ENCODE results near the gene USP17L28.
"Not testable (repeated sequence)": the region's sequence is repeated elsewhere in the genome, so short reads cannot be mapped to it uniquely, and the experiment has no call there.

Gene USP17L28

GRCh38 chr4:9334358-9334757, 14.3 kb upstream of the USP17L28 start, which contains the start of gene USP17L26:
TSS of gene USP17L26 (plus strand) at chr4:9334658. CDS start at chr4:9334658, 0 bp downstream.
- not testable (repeated sequence) for H3K4ac ChIP-seq (ENCODE audit: low read depth in 1 of 2, low read length in 2 of 2); H4K8ac ChIP-seq (ENCODE audit: low read length); H2AK5ac ChIP-seq (ENCODE audit: low read length, severe bottlenecking); H2BK15ac ChIP-seq (ENCODE audit: low read depth, poor library complexity, severe bottlenecking); H3K27ac ChIP-seq (ENCODE audit: low read length, poor library complexity, severe bottlenecking); H2BK12ac ChIP-seq (ENCODE audit: low read length in 2 of 2); H3K27me3 ChIP-seq (ENCODE audit: control insufficient read depth in 1 of 2, insufficient read depth in 1 of 2, low read length in 2 of 2); H3K36me3 ChIP-seq (ENCODE audit: control insufficient read depth in 1 of 2, insufficient read depth in 2 of 2, low read depth in 1 of 2, low read length in 2 of 2); H4K91ac ChIP-seq (ENCODE audit: low read length); H3K9me3 ChIP-seq (ENCODE audit: control insufficient read depth, low read length); H2BK120ac ChIP-seq (ENCODE audit: low read depth, low read length); H3K4me3 ChIP-seq (ENCODE audit: insufficient read depth in 1 of 2, low read depth in 1 of 2, low read length in 2 of 2); H3K9ac ChIP-seq (ENCODE audit: low read length); H3K14ac ChIP-seq (ENCODE audit: low read length in 2 of 2); H3K18ac ChIP-seq (ENCODE audit: low read depth in 1 of 2, low read length in 2 of 2); H3K4me1 ChIP-seq (ENCODE audit: control insufficient read depth, insufficient read depth, low read depth, low read length); H3K4me2 ChIP-seq (ENCODE audit: low read length, poor library complexity, severe bottlenecking); H2AFZ ChIP-seq (ENCODE audit: low read depth, low read length); H3K23ac ChIP-seq (ENCODE audit: low read length in 2 of 2); H2BK5ac ChIP-seq (ENCODE audit: low read depth, low read length, poor library complexity, severe bottlenecking); H3K79me1 ChIP-seq (replicated peaks; ENCODE audit: low read length, poor library complexity, severe bottlenecking); DNase-seq
- no CpG with 5 or more reads among the region's 15 CpGs for WGBS

- H4K8ac ChIP-seq (ENCODE audit: low read length); H3K9me3 ChIP-seq (ENCODE audit: control insufficient read depth, low read length); H3K27me3 ChIP-seq (ENCODE audit: control insufficient read depth in 1 of 2, insufficient read depth in 1 of 2, low read length in 2 of 2); H3K79me1 ChIP-seq (replicated peaks; ENCODE audit: low read length, poor library complexity, severe bottlenecking); H2BK15ac ChIP-seq (ENCODE audit: low read depth, poor library complexity, severe bottlenecking); H3K36me3 ChIP-seq (ENCODE audit: control insufficient read depth in 1 of 2, insufficient read depth in 2 of 2, low read depth in 1 of 2, low read length in 2 of 2); H3K27ac ChIP-seq (ENCODE audit: low read length, poor library complexity, severe bottlenecking); H2BK5ac ChIP-seq (ENCODE audit: low read depth, low read length, poor library complexity, severe bottlenecking); H2BK12ac ChIP-seq (ENCODE audit: low read length in 2 of 2); H3K4me1 ChIP-seq (ENCODE audit: control insufficient read depth, insufficient read depth, low read depth, low read length); H3K14ac ChIP-seq (ENCODE audit: low read length in 2 of 2); H2BK120ac ChIP-seq (ENCODE audit: low read depth, low read length); H3K23ac ChIP-seq (ENCODE audit: low read length in 2 of 2); DNase-seq; H3K4ac ChIP-seq (ENCODE audit: low read depth in 1 of 2, low read length in 2 of 2); H2AK5ac ChIP-seq (ENCODE audit: low read length, severe bottlenecking); H3K4me3 ChIP-seq (ENCODE audit: insufficient read depth in 1 of 2, low read depth in 1 of 2, low read length in 2 of 2); H3K9ac ChIP-seq (ENCODE audit: low read length); H2AFZ ChIP-seq (ENCODE audit: low read depth, low read length); H4K91ac ChIP-seq (ENCODE audit: low read length); H3K4me2 ChIP-seq (ENCODE audit: low read length, poor library complexity, severe bottlenecking); H3K18ac ChIP-seq (ENCODE audit: low read depth in 1 of 2, low read length in 2 of 2): not testable (repeated sequence)
- no CpG with 5 or more reads among the region's 15 CpGs for WGBS
Observed at GRCh38 chr4:9339103-9339502, 9.6 kb upstream of the USP17L28 start, which contains the start of gene USP17L5. TSS of gene USP17L5 (plus strand) at chr4:9339403. CDS start at chr4:9339403, 0 bp downstream.

DNA sequence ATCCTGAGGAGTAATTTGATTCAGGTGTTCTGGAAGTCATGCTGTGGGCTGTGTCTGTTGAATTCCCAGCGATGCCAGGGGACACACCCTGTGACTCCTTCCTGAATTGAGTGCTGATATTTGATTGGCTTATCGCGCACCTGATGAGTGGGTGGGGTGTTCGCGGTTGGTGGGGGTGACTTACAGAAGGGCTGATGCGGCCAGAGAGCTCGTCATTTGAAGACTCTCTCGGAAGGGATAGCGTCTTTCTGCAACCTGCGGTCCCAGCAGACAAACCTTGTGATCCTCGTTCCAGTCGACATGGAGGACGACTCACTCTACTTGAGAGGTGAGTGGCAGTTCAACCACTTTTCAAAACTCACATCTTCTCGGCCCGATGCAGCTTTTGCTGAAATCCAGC, 4.8 kb upstream of the USP17L28 start, which contains the start of gene USP17L27:
TSS of gene USP17L27 (plus strand) at position 301 of the 400 bp plus-strand sequence. CDS start at position 301, 0 bp downstream.
- H3K79me1 ChIP-seq (replicated peaks; ENCODE audit: low read length, poor library complexity, severe bottlenecking); H3K4me3 ChIP-seq (ENCODE audit: insufficient read depth in 1 of 2, low read depth in 1 of 2, low read length in 2 of 2); H3K4me2 ChIP-seq (ENCODE audit: low read length, poor library complexity, severe bottlenecking); H2BK120ac ChIP-seq (ENCODE audit: low read depth, low read length); H3K23ac ChIP-seq (ENCODE audit: low read length in 2 of 2); H2BK12ac ChIP-seq (ENCODE audit: low read length in 2 of 2); H2BK15ac ChIP-seq (ENCODE audit: low read depth, poor library complexity, severe bottlenecking); DNase-seq; H3K4ac ChIP-seq (ENCODE audit: low read depth in 1 of 2, low read length in 2 of 2); H4K91ac ChIP-seq (ENCODE audit: low read length); H3K4me1 ChIP-seq (ENCODE audit: control insufficient read depth, insufficient read depth, low read depth, low read length); H3K18ac ChIP-seq (ENCODE audit: low read depth in 1 of 2, low read length in 2 of 2); H3K14ac ChIP-seq (ENCODE audit: low read length in 2 of 2); H2BK5ac ChIP-seq (ENCODE audit: low read depth, low read length, poor library complexity, severe bottlenecking); H2AFZ ChIP-seq (ENCODE audit: low read depth, low read length); H4K8ac ChIP-seq (ENCODE audit: low read length); H3K9ac ChIP-seq (ENCODE audit: low read length); H3K27ac ChIP-seq (ENCODE audit: low read length, poor library complexity, severe bottlenecking); H3K27me3 ChIP-seq (ENCODE audit: control insufficient read depth in 1 of 2, insufficient read depth in 1 of 2, low read length in 2 of 2); H3K36me3 ChIP-seq (ENCODE audit: control insufficient read depth in 1 of 2, insufficient read depth in 2 of 2, low read depth in 1 of 2, low read length in 2 of 2); H3K9me3 ChIP-seq (ENCODE audit: control insufficient read depth, low read length); H2AK5ac ChIP-seq (ENCODE audit: low read length, severe bottlenecking): not testable (repeated sequence)
- no CpG with 5 or more reads among the region's 15 CpGs for WGBS

- H3K23ac ChIP-seq (ENCODE audit: low read length in 2 of 2); H3K9me3 ChIP-seq (ENCODE audit: control insufficient read depth, low read length); H3K18ac ChIP-seq (ENCODE audit: low read depth in 1 of 2, low read length in 2 of 2); H4K91ac ChIP-seq (ENCODE audit: low read length); H3K14ac ChIP-seq (ENCODE audit: low read length in 2 of 2); H3K4me2 ChIP-seq (ENCODE audit: low read length, poor library complexity, severe bottlenecking); H3K4me3 ChIP-seq (ENCODE audit: insufficient read depth in 1 of 2, low read depth in 1 of 2, low read length in 2 of 2); H3K4ac ChIP-seq (ENCODE audit: low read depth in 1 of 2, low read length in 2 of 2); H3K27ac ChIP-seq (ENCODE audit: low read length, poor library complexity, severe bottlenecking); H2BK12ac ChIP-seq (ENCODE audit: low read length in 2 of 2); H3K27me3 ChIP-seq (ENCODE audit: control insufficient read depth in 1 of 2, insufficient read depth in 1 of 2, low read length in 2 of 2); H2AK5ac ChIP-seq (ENCODE audit: low read length, severe bottlenecking); H3K4me1 ChIP-seq (ENCODE audit: control insufficient read depth, insufficient read depth, low read depth, low read length); H3K9ac ChIP-seq (ENCODE audit: low read length); H4K8ac ChIP-seq (ENCODE audit: low read length); H2BK120ac ChIP-seq (ENCODE audit: low read depth, low read length); H3K79me1 ChIP-seq (replicated peaks; ENCODE audit: low read length, poor library complexity, severe bottlenecking); H2AFZ ChIP-seq (ENCODE audit: low read depth, low read length); H2BK15ac ChIP-seq (ENCODE audit: low read depth, poor library complexity, severe bottlenecking); H3K36me3 ChIP-seq (ENCODE audit: control insufficient read depth in 1 of 2, insufficient read depth in 2 of 2, low read depth in 1 of 2, low read length in 2 of 2); DNase-seq; H2BK5ac ChIP-seq (ENCODE audit: low read depth, low read length, poor library complexity, severe bottlenecking): not testable (repeated sequence)
- 84% methylated on average over 9 of the region's 18 CpGs for WGBS
Observed at GRCh38 chr4:9350866-9351265, 2.2 kb downstream of the USP17L28 start.

Measured in mesenchymal stem cell (in vitro differentiated cells and primary cell).